Natural killer cell (primary cell): ENCODE measurements around the gene USF2. TPM values are rescaled to one million over a fixed set of nuclear protein-coding genes. Genes with fewer than 3 reads are reported as not detected.
"Not testable (repeated sequence)": the region's sequence is repeated elsewhere in the genome, so short reads cannot be mapped to it uniquely, and the experiment has no call there.

Source experiments
- ATAC-seq, 3 donors: fragments of 150-1000 bp in 2 of 3; fragments of 200-7000 bp in 1 of 3; cut with Tn5 transposase; 1 replicate in 1 of 3; 2 replicates in 2 of 3; pipeline ENCODE4 v1.10.0; 2021; ENCODE audit warnings: mild to moderate bottlenecking in 2 of 3, moderate library complexity in 2 of 3
- DNase-seq, 2 donors: peaks; one replicate each; pipeline versions ENCODE4 v3.0.0 to v3.0.0-alpha.2; 2013 to 2021; ENCODE audit warnings: mixed read lengths in 1 of 2
- H3K27ac ChIP-seq: one replicate; pipeline ENCODE4 v1.5.1; 2013; ENCODE audit warnings: mild to moderate bottlenecking, low read length
- H3K27me3 ChIP-seq: one replicate; pipeline ENCODE4 v1.6.1; 2013; ENCODE audit warnings: low read length; ENCODE audit not compliant: control insufficient read depth, insufficient read depth
- H3K36me3 ChIP-seq: one replicate; pipeline ENCODE4 v1.6.1; 2013; ENCODE audit warnings: low read length; ENCODE audit not compliant: control insufficient read depth, insufficient read depth
- H3K4me1 ChIP-seq: one replicate; pipeline ENCODE4 v1.6.1; 2013; ENCODE audit warnings: low read length; ENCODE audit not compliant: control insufficient read depth, insufficient read depth
- H3K4me3 ChIP-seq: one replicate; pipeline ENCODE4 v1.5.1; 2013; ENCODE audit warnings: low read length
- H3K9me3 ChIP-seq: one replicate; pipeline ENCODE4 v1.6.1; 2013; ENCODE audit warnings: low read length; ENCODE audit not compliant: control insufficient read depth, insufficient read depth
- H3K27ac Mint-ChIP-seq, 2 donors: one replicate each; pipeline ENCODE4 v1.8.0; 2022; ENCODE audit warnings: mild to moderate bottlenecking in 2 of 2, mixed read lengths in 2 of 2, moderate library complexity in 1 of 2
- H3K27me3 Mint-ChIP-seq, 2 donors: one replicate each; pipeline ENCODE4 v1.8.0; 2022; ENCODE audit warnings: low read depth in 2 of 2, mixed read lengths in 2 of 2
- H3K36me3 Mint-ChIP-seq: one replicate; pipeline ENCODE4 v1.8.0; 2022; ENCODE audit warnings: mixed read lengths
- H3K4me1 Mint-ChIP-seq, 2 donors: one replicate each; pipeline ENCODE4 v1.8.0; 2022; ENCODE audit warnings: mixed read lengths in 2 of 2
- H3K4me3 Mint-ChIP-seq: one replicate; pipeline ENCODE4 v1.8.0; 2022; ENCODE audit warnings: mild to moderate bottlenecking, moderate library complexity, mixed read lengths
- H3K9me3 Mint-ChIP-seq, 2 donors: one replicate each; pipeline ENCODE4 v1.8.0; 2022; ENCODE audit warnings: mixed read lengths in 2 of 2
- whole genome bisulfite sequencing: methylation state at CpG from one replicate; pipeline ENCODE4 v1.1.7; 2013; ENCODE audit warnings: missing lambda C conversion rate; ENCODE audit not compliant: insufficient coverage; 5-methylcytosine and 5-hydroxymethylcytosine counted together
- intact Hi-C: fragments of 100-400 bp; cut with micrococcal nuclease; formaldehyde crosslinking; loops from one replicate; pipeline ENCODE4 v1.14.2; 2022
- total RNA-seq, 4 donors: library from RNA; stranded (reverse); fragments of 120-200 nt in 1 of 4; gene quantifications; one replicate each; pipeline versions ENCODE4 v1.2.3 to v1.2.4, GENCODE V29; 2013 to 2022
- TF ChIP-seq, protein P1 (sequence below): fragments of 200-600 bp; IDR thresholded peaks from one replicate; pipeline ENCODE4 v1.8.0; 2022; ENCODE audit warnings: antibody characterized with exemption

The USF2 gene, protein sequence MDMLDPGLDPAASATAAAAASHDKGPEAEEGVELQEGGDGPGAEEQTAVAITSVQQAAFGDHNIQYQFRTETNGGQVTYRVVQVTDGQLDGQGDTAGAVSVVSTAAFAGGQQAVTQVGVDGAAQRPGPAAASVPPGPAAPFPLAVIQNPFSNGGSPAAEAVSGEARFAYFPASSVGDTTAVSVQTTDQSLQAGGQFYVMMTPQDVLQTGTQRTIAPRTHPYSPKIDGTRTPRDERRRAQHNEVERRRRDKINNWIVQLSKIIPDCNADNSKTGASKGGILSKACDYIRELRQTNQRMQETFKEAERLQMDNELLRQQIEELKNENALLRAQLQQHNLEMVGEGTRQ
- 100 to 1,000 TPM; 243 to 253 (median 250) TPM for total RNA-seq
- 117 TPM for total RNA-seq (2013)

DNA sequence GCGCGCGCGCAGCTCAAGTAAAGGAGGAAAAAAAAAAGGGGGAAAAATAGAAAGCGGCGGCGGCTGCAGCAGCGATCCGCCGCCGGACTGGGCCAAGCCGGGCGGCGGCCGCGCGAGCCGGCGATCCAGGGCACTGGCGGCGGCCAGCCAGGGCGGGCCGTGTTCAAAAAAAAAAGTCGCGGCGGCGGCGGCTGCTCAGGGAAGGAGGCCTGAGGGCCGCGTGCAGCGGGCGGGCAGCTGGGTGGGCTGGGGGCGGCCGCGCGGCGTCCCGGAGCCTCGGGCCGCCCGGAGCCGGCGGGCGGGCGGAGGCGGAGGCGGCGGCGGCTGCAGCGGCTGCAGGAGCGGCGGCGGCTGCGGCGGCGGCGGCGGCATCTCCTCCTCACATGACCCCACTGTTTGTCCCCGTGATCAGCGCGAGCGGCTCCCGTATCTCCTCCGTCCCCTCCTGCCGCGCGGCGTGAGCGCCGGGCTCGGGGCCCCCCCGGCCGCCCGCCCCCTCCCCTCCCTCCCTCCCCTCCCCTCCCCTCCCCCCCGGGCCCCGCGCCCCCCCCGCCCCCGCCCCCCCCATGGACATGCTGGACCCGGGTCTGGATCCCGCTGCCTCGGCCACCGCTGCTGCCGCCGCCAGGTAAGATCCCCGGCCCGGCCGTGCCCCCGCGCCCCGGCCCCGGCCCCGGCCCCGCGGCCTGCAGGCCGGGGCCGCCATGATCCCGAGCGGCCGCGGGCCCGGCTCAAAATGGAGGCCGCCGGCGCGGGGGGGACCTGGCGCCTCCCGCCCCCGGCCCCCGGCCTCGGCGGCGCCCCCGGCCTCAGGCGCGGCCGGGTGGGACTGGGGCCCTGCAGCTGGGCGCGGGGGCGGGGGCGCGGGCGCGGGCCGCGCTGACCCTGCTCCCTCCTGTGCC is at the start of gene USF2:
TSS of gene USF2 (plus strand) at position 427 of the 902 bp plus-strand sequence. CDS start at position 567, 140 bp downstream.
- no peaks in the 10 kb centered on the region for H3K9me3 ChIP-seq
- TF ChIP-seq, protein P1, sequence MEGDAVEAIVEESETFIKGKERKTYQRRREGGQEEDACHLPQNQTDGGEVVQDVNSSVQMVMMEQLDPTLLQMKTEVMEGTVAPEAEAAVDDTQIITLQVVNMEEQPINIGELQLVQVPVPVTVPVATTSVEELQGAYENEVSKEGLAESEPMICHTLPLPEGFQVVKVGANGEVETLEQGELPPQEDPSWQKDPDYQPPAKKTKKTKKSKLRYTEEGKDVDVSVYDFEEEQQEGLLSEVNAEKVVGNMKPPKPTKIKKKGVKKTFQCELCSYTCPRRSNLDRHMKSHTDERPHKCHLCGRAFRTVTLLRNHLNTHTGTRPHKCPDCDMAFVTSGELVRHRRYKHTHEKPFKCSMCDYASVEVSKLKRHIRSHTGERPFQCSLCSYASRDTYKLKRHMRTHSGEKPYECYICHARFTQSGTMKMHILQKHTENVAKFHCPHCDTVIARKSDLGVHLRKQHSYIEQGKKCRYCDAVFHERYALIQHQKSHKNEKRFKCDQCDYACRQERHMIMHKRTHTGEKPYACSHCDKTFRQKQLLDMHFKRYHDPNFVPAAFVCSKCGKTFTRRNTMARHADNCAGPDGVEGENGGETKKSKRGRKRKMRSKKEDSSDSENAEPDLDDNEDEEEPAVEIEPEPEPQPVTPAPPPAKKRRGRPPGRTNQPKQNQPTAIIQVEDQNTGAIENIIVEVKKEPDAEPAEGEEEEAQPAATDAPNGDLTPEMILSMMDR, result no peak
- H3K27me3 Mint-ChIP-seq, result no peaks in the 10 kb centered on the region
- ATAC-seq (peak; percentile 25 to 53 (median 52)), DNase-seq (peak; percentile 66 to 80)
- no peaks in the 10 kb centered on the region for H3K36me3 Mint-ChIP-seq
- H3K4me1 Mint-ChIP-seq, result peaks cover 27 to 58% of the 10 kb centered on the region in 2 donors
- peaks cover 67% of the 10 kb centered on the region for H3K4me1 ChIP-seq
- peak within 1 kb of the TSS; percentile 88 for H3K4me3 ChIP-seq
- H3K27ac Mint-ChIP-seq, result peak within 1 kb of the TSS; percentile 90 to 96
- H3K27me3 ChIP-seq, result no peaks in the 10 kb centered on the region
- intact Hi-C loops, result loop anchor here (5.0 to 10.0 kb wide), 2 partner anchors 111 to 196 kb away; no protein-coding TSS in a partner anchor
- under 1% methylated on average over 105 of the region's 126 CpGs for WGBS
- H3K27ac ChIP-seq, result peak within 1 kb of the TSS; percentile 93
- H3K9me3 Mint-ChIP-seq, result no peaks in the 10 kb centered on the region
- H3K36me3 ChIP-seq, result peaks cover 29% of the 10 kb centered on the region
- peak within 1 kb of the TSS; percentile 97 for H3K4me3 Mint-ChIP-seq

DNA sequence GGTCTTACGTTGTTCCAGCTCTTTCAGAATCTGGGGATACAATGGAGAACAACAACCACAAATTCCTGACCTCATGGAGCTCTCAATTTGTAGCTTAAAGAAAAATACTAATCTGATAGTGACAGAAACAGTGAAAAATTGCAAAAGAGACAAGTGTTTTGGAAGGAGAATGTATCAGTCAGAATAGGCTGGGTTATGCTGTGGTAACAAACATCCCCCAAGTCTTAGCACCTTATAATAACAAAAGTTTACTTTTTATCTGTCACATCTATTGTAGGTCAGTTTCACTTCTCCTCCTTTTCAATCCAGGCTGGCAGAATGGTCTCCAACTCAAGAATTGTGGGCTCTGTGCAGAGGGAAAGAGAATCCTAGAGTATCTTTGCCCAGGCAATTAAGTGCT is 49.8 kb upstream of the USF2 start:
- H3K4me3 ChIP-seq, result no peak overlapping the region
- H3K4me3 Mint-ChIP-seq, result no peak overlapping the region
- no peaks in the 10 kb centered on the region for H3K9me3 Mint-ChIP-seq
- no peaks in the 10 kb centered on the region for H3K27me3 ChIP-seq
- DNase-seq (no peak), ATAC-seq (no peak)
- H3K27ac Mint-ChIP-seq, result no peak overlapping the region
- intact Hi-C loops, result loop anchor here (5.0 kb wide), 1 partner anchor 152 kb away; no protein-coding TSS in a partner anchor
- TF ChIP-seq, protein P1, result no peak
- H3K4me1 ChIP-seq, result peaks cover 28% of the 10 kb centered on the region
- no peaks in the 10 kb centered on the region for H3K36me3 ChIP-seq
- H3K36me3 Mint-ChIP-seq, result no peaks in the 10 kb centered on the region
- no peak overlapping the region for H3K27ac ChIP-seq
- 100% methylated on average over 1 of the region's 1 CpG for WGBS
- no peaks in the 10 kb centered on the region for H3K27me3 Mint-ChIP-seq
- peaks cover 25% of the 10 kb centered on the region in 2 donors for H3K4me1 Mint-ChIP-seq
- H3K9me3 ChIP-seq, result no peaks in the 10 kb centered on the region

DNA sequence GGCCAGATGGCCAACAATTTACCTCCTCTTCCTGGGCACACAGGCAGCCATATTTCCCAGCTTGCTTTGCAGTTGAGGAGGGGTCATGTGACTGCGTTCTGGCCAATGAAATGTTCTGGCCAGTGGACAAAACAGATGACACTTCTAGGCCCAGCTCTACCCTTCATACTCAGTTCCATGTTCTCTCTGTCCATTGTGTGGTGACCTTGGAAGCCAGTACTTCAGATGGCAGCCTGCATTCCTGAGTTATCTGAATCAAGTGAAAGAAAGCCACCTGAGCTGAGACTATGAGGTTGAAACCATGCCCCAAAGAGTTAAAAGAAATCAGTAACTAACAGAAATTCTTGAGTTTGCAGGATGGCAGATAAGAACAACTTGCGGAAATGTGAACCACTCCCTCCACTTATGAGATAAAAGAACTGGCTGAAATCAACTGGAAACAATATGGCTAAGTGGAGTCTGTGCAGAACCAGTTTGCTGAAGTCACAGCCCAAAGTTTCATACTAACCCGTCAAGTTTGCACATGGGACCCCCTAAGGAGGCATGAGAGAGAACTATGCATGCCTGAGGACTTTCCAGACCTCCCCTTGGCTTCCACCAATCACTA is 48.3 kb upstream of the USF2 start:
- ATAC-seq (no peak), DNase-seq (no peak)
- H3K9me3 ChIP-seq, result no peaks in the 10 kb centered on the region
- Mint-ChIP-seq H3K36me3 (no peaks in the 10 kb centered on the region), H3K9me3 (no peaks in the 10 kb centered on the region), H3K27ac (no peak overlapping the region), H3K4me3 (no peak overlapping the region), H3K27me3 (no peaks in the 10 kb centered on the region), H3K4me1 (peaks cover 10 to 11% of the 10 kb centered on the region in 2 donors)
- no peaks in the 10 kb centered on the region for H3K27me3 ChIP-seq
- 66% methylated on average over 3 of the region's 3 CpGs for WGBS
- H3K36me3 ChIP-seq, result no peaks in the 10 kb centered on the region
- intact Hi-C loops, result no loop called here
- peaks cover 25% of the 10 kb centered on the region for H3K4me1 ChIP-seq
- no peak overlapping the region for H3K4me3 ChIP-seq
- H3K27ac ChIP-seq, result no peak overlapping the region
- TF ChIP-seq, protein P1, result no peak

DNA sequence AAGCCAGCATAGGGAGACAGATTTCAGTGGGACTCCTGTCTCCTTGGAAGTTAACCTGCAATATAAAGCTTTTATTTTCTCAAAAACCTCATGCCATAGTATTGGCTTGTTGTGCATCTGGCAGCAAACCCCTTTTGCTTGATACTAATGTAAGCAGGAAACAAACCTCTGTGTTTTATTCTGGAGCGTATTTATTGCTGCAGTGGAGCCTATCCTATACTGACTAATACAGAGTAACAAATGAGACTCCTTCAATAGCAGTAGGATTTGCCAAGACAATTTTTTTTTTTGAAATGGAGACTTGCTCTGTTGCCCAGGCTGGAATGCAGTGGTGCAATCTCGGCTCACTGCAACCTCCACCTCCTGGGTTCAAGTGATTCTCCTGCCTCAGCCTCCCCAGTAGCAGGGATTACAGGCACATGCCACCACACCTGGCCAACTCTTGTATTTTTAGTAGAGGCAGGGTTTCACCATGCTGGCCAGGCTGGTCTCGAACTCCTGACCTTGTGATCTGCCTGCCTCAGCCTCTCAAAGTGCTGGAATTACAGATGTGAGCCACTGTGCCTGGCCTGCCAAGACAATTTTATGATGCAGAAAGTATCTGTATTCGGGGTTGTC is 47.7 kb upstream of the USF2 start:
- H3K4me1 ChIP-seq, result peaks cover 22% of the 10 kb centered on the region
- H3K27ac ChIP-seq, ATAC-seq, H3K36me3 ChIP-seq, H3K27me3 ChIP-seq, intact Hi-C loops, DNase-seq, H3K27me3 Mint-ChIP-seq, H3K4me1 Mint-ChIP-seq, H3K36me3 Mint-ChIP-seq, H3K9me3 Mint-ChIP-seq, H3K4me3 Mint-ChIP-seq, H3K4me3 ChIP-seq, H3K9me3 ChIP-seq, H3K27ac Mint-ChIP-seq: not testable (repeated sequence)
- 98% methylated on average over 4 of the region's 4 CpGs for WGBS
